Kidney epithelial cell (primary cell): ENCODE results near the gene HEPHL1. TPM values are rescaled to one million over a fixed set of nuclear protein-coding genes. Genes with fewer than 3 reads are reported as not detected.

Experiments
- DNase-seq: peaks from one replicate; pipeline ENCODE4 v3.0.0-alpha.2; 2010; ENCODE audit warnings: low read depth
- H3K27me3 ChIP-seq: 2 replicates; pipeline ENCODE4 v1.6.0; 2011; ENCODE audit warnings: low read length; ENCODE audit not compliant: control insufficient read depth, insufficient read depth
- H3K36me3 ChIP-seq: 2 replicates; pipeline ENCODE4 v1.5.1; 2011; ENCODE audit warnings: low read length; ENCODE audit not compliant: control insufficient read depth, insufficient read depth
- H3K4me3 ChIP-seq: 2 replicates; pipeline ENCODE4 v1.5.1; 2011; ENCODE audit warnings: low read depth, mild to moderate bottlenecking, control low read depth, low read length
- CTCF ChIP-seq: IDR thresholded peaks from 2 replicates; pipeline ENCODE4 v1.5.1; 2011; ENCODE audit warnings: mild to moderate bottlenecking, moderate library complexity, low read length, control low read depth, inconsistent platforms; ENCODE audit not compliant: insufficient read depth, poor library complexity, severe bottlenecking
- total RNA-seq: library from RNA; depleted of rRNA; stranded (reverse); fragments of >200 nt; gene quantifications from 2 replicates; pipeline ENCODE4 v1.2.3, GENCODE V29; 2015

The HEPHL1 gene
- total RNA-seq, 1 donor from 2014 or later = not detected

- no peak for DNase-seq
- Histone ChIP-seq H3K27me3 (no peaks in the 10 kb centered on the region), H3K4me3 (no peak overlapping the region), H3K36me3 (no peaks in the 10 kb centered on the region)
- no peak for TF ChIP-seq CTCF
These were observed 126.3 kb downstream of the HEPHL1 start for GRCh38 chr11:94147433-94147845.

GRCh38 chr11:94148189-94148588 lies 127.0 kb downstream of the HEPHL1 start:
- TF ChIP-seq CTCF = no peak
- Histone ChIP-seq H3K4me3 (no peak overlapping the region), H3K36me3 (no peaks in the 10 kb centered on the region), H3K27me3 (no peaks in the 10 kb centered on the region)
- no peak for DNase-seq

GRCh38 chr11:94149431-94150017 lies 128.4 kb downstream of the HEPHL1 start:
- DNase-seq = no peak
- Histone ChIP-seq H3K36me3 (no peaks in the 10 kb centered on the region), H3K27me3 (no peaks in the 10 kb centered on the region), H3K4me3 (no peak overlapping the region)
- TF ChIP-seq CTCF = no peak

- no peak for DNase-seq
- no peak overlapping the region for H3K4me3 ChIP-seq
- no peak for TF ChIP-seq CTCF
- H3K36me3 ChIP-seq = no peaks in the 10 kb centered on the region
- H3K27me3 ChIP-seq = no peaks in the 10 kb centered on the region
These were observed 128.9 kb downstream of the HEPHL1 start for GRCh38 chr11:94150056-94150455.

GRCh38 chr11:94150704-94151685 lies 129.8 kb downstream of the HEPHL1 start:
- no peak for TF ChIP-seq CTCF
- no peak for DNase-seq
- H3K4me3 ChIP-seq = no peak overlapping the region
- H3K36me3 ChIP-seq = no peaks in the 10 kb centered on the region
- no peaks in the 10 kb centered on the region for H3K27me3 ChIP-seq
